SK-N-SH (cell line): Measurements from ENCODE around the gene OR5A1.

Experiments used
- EZH2phosphoT487 ChIP-seq: fragments of 200-600 bp; sonication (generic); IDR thresholded peaks from 2 replicates; pipeline ENCODE4 v1.6.1; 2017; ENCODE audit warnings: low read depth, mixed run types, mild to moderate bottlenecking, antibody characterized with exemption, moderate library complexity, borderline replicate concordance
- NFIC ChIP-seq: IDR thresholded peaks from 2 replicates; pipeline ENCODE4 v1.4.0; 2012; ENCODE audit warnings: borderline replicate concordance
- RCOR1 ChIP-seq: fragments of 150-350 bp; IDR thresholded peaks from 2 replicates; pipeline ENCODE4 v1.6.1; 2017; ENCODE audit warnings: antibody characterized with exemption, low read length
- RFX5 ChIP-seq: IDR thresholded peaks from 2 replicates; pipeline ENCODE4 v1.6.1; 2012; ENCODE audit warnings: mild to moderate bottlenecking, improper control_type of control experiment, low read length
- TAF1 ChIP-seq: IDR thresholded peaks from 2 replicates; pipeline ENCODE4 v1.6.1; 2012; ENCODE audit warnings: low read depth, mild to moderate bottlenecking, low read length, moderate library complexity, borderline replicate concordance
- TF ChIP-seq, protein P1 (sequence below): fragments of 200-600 bp; sonication (generic); IDR thresholded peaks from 2 replicates; pipeline ENCODE4 v1.6.1; 2017; ENCODE audit warnings: antibody characterized with exemption, mild to moderate bottlenecking, moderate library complexity
- TF ChIP-seq, protein P2 (sequence below): IDR thresholded peaks from 2 replicates; pipeline ENCODE4 v1.6.1; 2012; ENCODE audit warnings: mild to moderate bottlenecking, low read depth, low read length, moderate library complexity
- TF ChIP-seq, protein P3 (sequence below): IDR thresholded peaks from 2 replicates; pipeline ENCODE4; 2012
- TF ChIP-seq, protein P4 (sequence below): fragments of 150-350 bp; IDR thresholded peaks from 2 replicates; pipeline ENCODE4 v1.6.1; 2017; ENCODE audit warnings: antibody characterized with exemption, low read length, low read depth, borderline replicate concordance

DNA sequence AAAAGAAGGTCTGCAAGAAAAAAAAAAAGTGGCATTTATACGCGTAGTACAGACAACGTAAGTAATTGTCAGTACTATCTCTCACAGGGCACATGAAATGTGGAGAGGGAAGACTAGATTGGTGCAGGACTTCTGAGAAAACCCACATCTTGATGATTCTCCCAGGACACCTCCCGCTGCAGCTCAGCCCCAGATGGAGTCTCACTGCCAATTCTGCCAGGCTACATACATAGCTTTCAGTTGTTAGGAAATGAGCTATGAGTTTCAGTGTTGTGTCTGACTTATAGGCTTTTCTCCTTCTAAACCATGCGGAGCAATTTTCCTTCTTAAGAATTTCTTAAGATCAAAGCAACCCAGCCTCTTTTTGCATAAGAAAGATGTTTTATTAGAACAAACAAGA is 19.7 kb upstream of the OR5A1 start:
- TF ChIP-seq, protein P1, sequence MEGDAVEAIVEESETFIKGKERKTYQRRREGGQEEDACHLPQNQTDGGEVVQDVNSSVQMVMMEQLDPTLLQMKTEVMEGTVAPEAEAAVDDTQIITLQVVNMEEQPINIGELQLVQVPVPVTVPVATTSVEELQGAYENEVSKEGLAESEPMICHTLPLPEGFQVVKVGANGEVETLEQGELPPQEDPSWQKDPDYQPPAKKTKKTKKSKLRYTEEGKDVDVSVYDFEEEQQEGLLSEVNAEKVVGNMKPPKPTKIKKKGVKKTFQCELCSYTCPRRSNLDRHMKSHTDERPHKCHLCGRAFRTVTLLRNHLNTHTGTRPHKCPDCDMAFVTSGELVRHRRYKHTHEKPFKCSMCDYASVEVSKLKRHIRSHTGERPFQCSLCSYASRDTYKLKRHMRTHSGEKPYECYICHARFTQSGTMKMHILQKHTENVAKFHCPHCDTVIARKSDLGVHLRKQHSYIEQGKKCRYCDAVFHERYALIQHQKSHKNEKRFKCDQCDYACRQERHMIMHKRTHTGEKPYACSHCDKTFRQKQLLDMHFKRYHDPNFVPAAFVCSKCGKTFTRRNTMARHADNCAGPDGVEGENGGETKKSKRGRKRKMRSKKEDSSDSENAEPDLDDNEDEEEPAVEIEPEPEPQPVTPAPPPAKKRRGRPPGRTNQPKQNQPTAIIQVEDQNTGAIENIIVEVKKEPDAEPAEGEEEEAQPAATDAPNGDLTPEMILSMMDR: no peak
- TF ChIP-seq, protein P2, sequence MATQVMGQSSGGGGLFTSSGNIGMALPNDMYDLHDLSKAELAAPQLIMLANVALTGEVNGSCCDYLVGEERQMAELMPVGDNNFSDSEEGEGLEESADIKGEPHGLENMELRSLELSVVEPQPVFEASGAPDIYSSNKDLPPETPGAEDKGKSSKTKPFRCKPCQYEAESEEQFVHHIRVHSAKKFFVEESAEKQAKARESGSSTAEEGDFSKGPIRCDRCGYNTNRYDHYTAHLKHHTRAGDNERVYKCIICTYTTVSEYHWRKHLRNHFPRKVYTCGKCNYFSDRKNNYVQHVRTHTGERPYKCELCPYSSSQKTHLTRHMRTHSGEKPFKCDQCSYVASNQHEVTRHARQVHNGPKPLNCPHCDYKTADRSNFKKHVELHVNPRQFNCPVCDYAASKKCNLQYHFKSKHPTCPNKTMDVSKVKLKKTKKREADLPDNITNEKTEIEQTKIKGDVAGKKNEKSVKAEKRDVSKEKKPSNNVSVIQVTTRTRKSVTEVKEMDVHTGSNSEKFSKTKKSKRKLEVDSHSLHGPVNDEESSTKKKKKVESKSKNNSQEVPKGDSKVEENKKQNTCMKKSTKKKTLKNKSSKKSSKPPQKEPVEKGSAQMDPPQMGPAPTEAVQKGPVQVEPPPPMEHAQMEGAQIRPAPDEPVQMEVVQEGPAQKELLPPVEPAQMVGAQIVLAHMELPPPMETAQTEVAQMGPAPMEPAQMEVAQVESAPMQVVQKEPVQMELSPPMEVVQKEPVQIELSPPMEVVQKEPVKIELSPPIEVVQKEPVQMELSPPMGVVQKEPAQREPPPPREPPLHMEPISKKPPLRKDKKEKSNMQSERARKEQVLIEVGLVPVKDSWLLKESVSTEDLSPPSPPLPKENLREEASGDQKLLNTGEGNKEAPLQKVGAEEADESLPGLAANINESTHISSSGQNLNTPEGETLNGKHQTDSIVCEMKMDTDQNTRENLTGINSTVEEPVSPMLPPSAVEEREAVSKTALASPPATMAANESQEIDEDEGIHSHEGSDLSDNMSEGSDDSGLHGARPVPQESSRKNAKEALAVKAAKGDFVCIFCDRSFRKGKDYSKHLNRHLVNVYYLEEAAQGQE: no peak
- TF ChIP-seq, protein P3, sequence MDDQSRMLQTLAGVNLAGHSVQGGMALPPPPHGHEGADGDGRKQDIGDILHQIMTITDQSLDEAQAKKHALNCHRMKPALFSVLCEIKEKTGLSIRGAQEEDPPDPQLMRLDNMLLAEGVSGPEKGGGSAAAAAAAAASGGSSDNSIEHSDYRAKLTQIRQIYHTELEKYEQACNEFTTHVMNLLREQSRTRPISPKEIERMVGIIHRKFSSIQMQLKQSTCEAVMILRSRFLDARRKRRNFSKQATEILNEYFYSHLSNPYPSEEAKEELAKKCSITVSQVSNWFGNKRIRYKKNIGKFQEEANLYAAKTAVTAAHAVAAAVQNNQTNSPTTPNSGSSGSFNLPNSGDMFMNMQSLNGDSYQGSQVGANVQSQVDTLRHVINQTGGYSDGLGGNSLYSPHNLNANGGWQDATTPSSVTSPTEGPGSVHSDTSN: no peak
- no peak for TF ChIP-seq RCOR1
- no peak for TF ChIP-seq EZH2phosphoT487
- TF ChIP-seq TAF1: no peak
- TF ChIP-seq, protein P4, sequence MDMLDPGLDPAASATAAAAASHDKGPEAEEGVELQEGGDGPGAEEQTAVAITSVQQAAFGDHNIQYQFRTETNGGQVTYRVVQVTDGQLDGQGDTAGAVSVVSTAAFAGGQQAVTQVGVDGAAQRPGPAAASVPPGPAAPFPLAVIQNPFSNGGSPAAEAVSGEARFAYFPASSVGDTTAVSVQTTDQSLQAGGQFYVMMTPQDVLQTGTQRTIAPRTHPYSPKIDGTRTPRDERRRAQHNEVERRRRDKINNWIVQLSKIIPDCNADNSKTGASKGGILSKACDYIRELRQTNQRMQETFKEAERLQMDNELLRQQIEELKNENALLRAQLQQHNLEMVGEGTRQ: no peak
- TF ChIP-seq NFIC: no peak
- TF ChIP-seq RFX5: no peak
